ENCODE results near the gene NTNG2. TPM values are rescaled to one million over a fixed set of nuclear protein-coding genes. Genes with fewer than 3 reads are reported as not detected.

The NTNG2 gene
- total and polyA plus RNA-seq, 2 of the 13 experiments (the other 11 are each of a cell fraction or from before 2014, with no cell fraction given) = 0.02 to 0.36 TPM

GRCh38 chr9:132190966-132191365, 29.1 kb downstream of the NTNG2 start:
- intact Hi-C loops (cut with micrococcal nuclease; ENCODE audit: unreplicated experiment) = no loop called here
- no peak overlapping the region for H2AFZ ChIP-seq (ENCODE audit: low read length)
- H3K9me3 ChIP-seq (ENCODE audit: low read length) = no peaks in the 10 kb centered on the region
- H3K9ac ChIP-seq (ENCODE audit: insufficient read depth, low read depth, low read length) = no peak overlapping the region
- FAIRE-seq = no peak
- DNase-seq (ENCODE audit: low spot score) = no peak
- no peak overlapping the region for H3K4me2 ChIP-seq (ENCODE audit: low read depth, low read length)
- no peak overlapping the region for H3K4me3 ChIP-seq (replicated peaks in 1 of 3; ENCODE audit: insufficient read depth in 1 of 3, low read depth in 2 of 3, low read length in 3 of 3)
- ChIA-PET POLR2A (no interaction called here), CTCF (ENCODE audit: low intra/inter-chr PET ratio, low total read pairs) (no interaction called here)
- no peak for TF ChIP-seq STAG1 (CRISPR knock-in tag; IDR thresholded peaks at IDR 0.05)
- TF ChIP-seq DNMT1 (CRISPR knock-in tag; IDR thresholded peaks at IDR 0.05) = no peak
- no peak for TF ChIP-seq ZBTB8A (CRISPR knock-in tag; IDR thresholded peaks at IDR 0.05; ENCODE audit: borderline replicate concordance, low read depth)
- TF ChIP-seq ZNF672 (CRISPR knock-in tag; IDR thresholded peaks at IDR 0.05) = no peak
- TF ChIP-seq FOXO1 (CRISPR knock-in tag; IDR thresholded peaks at IDR 0.05) = no peak
- no peak for TF ChIP-seq ZNF547 (CRISPR knock-in tag; IDR thresholded peaks at IDR 0.05)
- no peak for TF ChIP-seq MAFK (conservative IDR thresholded peaks at IDR 0.05 in 1 of 2, IDR thresholded peaks at IDR 0.05 in 1 of 2; ENCODE audit: low read length in 2 of 2)
- no peak for TF ChIP-seq ZNF781 (CRISPR knock-in tag; IDR thresholded peaks at IDR 0.05; ENCODE audit: borderline replicate concordance, not compliant biosample characterization)
- TF ChIP-seq BRCA1 (CRISPR knock-in tag; IDR thresholded peaks at IDR 0.05) = no peak
- peaks cover 9 to 76% of the 10 kb centered on the region in 2 experiments; a peak in 4 of 5 replicates for H3K27me3 ChIP-seq (ENCODE audit: control insufficient read depth in 1 of 2, insufficient read depth in 2 of 2, low read length in 2 of 2)
- H3K36me3 ChIP-seq (replicated peaks in 1 of 2; ENCODE audit: control insufficient read depth in 1 of 2, insufficient read depth in 2 of 2, low read length in 2 of 2) = no peaks in the 10 kb centered on the region
- no peak for ATAC-seq
- H3K27ac ChIP-seq (ENCODE audit: extremely low read length, insufficient read depth, low read length) = no peak overlapping the region
- in situ Hi-C loops (cut with HindIII; ENCODE audit: extremely low pct_ligation_motif_present, low pct_unique_long_range_greater_than_20kb) = no loop called here
- peaks cover 3% of the 10 kb centered on the region; the same call in 1 of the 2 replicates for H4K20me1 ChIP-seq (ENCODE audit: insufficient read depth, low read length)
- 38% methylated on average over 9 of the region's 10 CpGs for WGBS (ENCODE audit: low lambda C conversion rate)
- H3K79me2 ChIP-seq (ENCODE audit: insufficient read depth, low read length) = no peaks in the 10 kb centered on the region
- H3K4me1 ChIP-seq (ENCODE audit: insufficient read depth, low read length) = no peaks in the 10 kb centered on the region
- no TSS peak for BruUV-seq (replicated peaks)

GRCh38 chr9:132192728-132193127, 30.9 kb downstream of the NTNG2 start:
- CTCF ChIA-PET (ENCODE audit: low intra/inter-chr PET ratio, low total read pairs) = no interaction called here
- Histone ChIP-seq H2AFZ (ENCODE audit: low read length) (no peak overlapping the region), H3K79me2 (ENCODE audit: insufficient read depth, low read length) (no peaks in the 10 kb centered on the region), H3K9ac (ENCODE audit: insufficient read depth, low read depth, low read length) (no peak overlapping the region), H4K20me1 (ENCODE audit: insufficient read depth, low read length) (peaks cover 2% of the 10 kb centered on the region; the same call in 1 of the 2 replicates), H3K4me2 (ENCODE audit: low read depth, low read length) (no peak overlapping the region), H3K36me3 (replicated peaks in 1 of 2; ENCODE audit: control insufficient read depth in 1 of 2, insufficient read depth in 2 of 2, low read length in 2 of 2) (no peaks in the 10 kb centered on the region), H3K27me3 (ENCODE audit: control insufficient read depth in 1 of 2, insufficient read depth in 2 of 2, low read length in 2 of 2) (peaks cover 8 to 67% of the 10 kb centered on the region in 2 experiments; a peak in 4 of 5 replicates), H3K27ac (ENCODE audit: extremely low read length, insufficient read depth, low read length) (no peak overlapping the region), H3K4me1 (ENCODE audit: insufficient read depth, low read length) (no peaks in the 10 kb centered on the region), H3K4me3 (replicated peaks in 1 of 3; ENCODE audit: insufficient read depth in 1 of 3, low read depth in 2 of 3, low read length in 3 of 3) (no peak overlapping the region), H3K9me3 (ENCODE audit: low read length) (no peaks in the 10 kb centered on the region)
- WGBS (ENCODE audit: low lambda C conversion rate) = 12% methylated on average over 7 of the region's 11 CpGs
- DNase-seq (ENCODE audit: low spot score) (no peak), ATAC-seq (no peak), FAIRE-seq (no peak)
- in situ Hi-C loops (cut with HindIII; ENCODE audit: extremely low pct_ligation_motif_present, low pct_unique_long_range_greater_than_20kb) = no loop called here
- TF ChIP-seq FOXC1 (CRISPR knock-in tag; IDR thresholded peaks at IDR 0.05; ENCODE audit: borderline replicate concordance) (no peak), MXD4 (CRISPR knock-in tag; IDR thresholded peaks at IDR 0.05) (no peak), TARDBP (CRISPR knock-in tag; IDR thresholded peaks at IDR 0.05) (no peak), ZBTB7A (CRISPR knock-in tag; IDR thresholded peaks at IDR 0.05) (no peak), SSRP1 (CRISPR knock-in tag; IDR thresholded peaks at IDR 0.05) (no peak)
- intact Hi-C loops (cut with micrococcal nuclease; ENCODE audit: unreplicated experiment) = no loop called here
- no TSS peak for BruUV-seq (replicated peaks)
- POLR2A ChIA-PET = no interaction called here

Measured in HepG2 (cell line).